H1 (cell line): Measurements from ENCODE around the gene RETSAT. TPM values are rescaled to one million over a fixed set of nuclear protein-coding genes. Genes with fewer than 3 reads are reported as not detected.

Source experiments
- CTCF ChIA-PET: fragments of 300-600 bp; sonication (Branson Sonifier 250); formaldehyde crosslinking; loops from one replicate; lab custom pipeline; 2021; ENCODE audit not compliant: partially characterized antibody; lab: Charles Lee
- POLR2A ChIA-PET: fragments of 300-600 bp; sonication (Branson Sonifier 250); formaldehyde crosslinking; loops from one replicate; lab custom pipeline; 2021; ENCODE audit warnings: inconsistent platforms; ENCODE audit not compliant: partially characterized antibody; lab: Charles Lee
- DNase-seq, 2 experiments: peaks; one replicate each; pipeline versions ENCODE4 v3.0.0 to v3.0.0-alpha.2; 2010 to 2022; ENCODE audit warnings: low spot score in 2 of 2, low read depth in 1 of 2, mixed read lengths in 1 of 2
- FAIRE-seq: peaks from 2 replicates; lab custom pipeline; 2011; peaks lifted over from hg19 to GRCh38; lab: Jason Lieb, UNC
- H2AFZ ChIP-seq: 2 replicates; pipeline ENCODE4 v1.8.1; 2012; ENCODE audit warnings: low read length, inconsistent platforms
- H2AK5ac ChIP-seq: 2 replicates; pipeline ENCODE4 v1.6.1; 2013; ENCODE audit warnings: low read depth, low read length
- H2BK120ac ChIP-seq: replicated peaks from 2 replicates; pipeline ENCODE3; 2013; ENCODE audit warnings: low read depth, low read length, inconsistent platforms
- H2BK12ac ChIP-seq: 2 replicates; pipeline ENCODE4 v1.6.1; 2013; ENCODE audit warnings: low read depth, low read length
- H2BK15ac ChIP-seq: 2 replicates; pipeline ENCODE4 v1.6.1; 2013; ENCODE audit warnings: low read length
- H2BK20ac ChIP-seq: 2 replicates; pipeline ENCODE4 v1.6.1; 2013; ENCODE audit warnings: low read length
- H2BK5ac ChIP-seq: 2 replicates; pipeline ENCODE4 v1.6.1; 2013; ENCODE audit warnings: low read depth, low read length
- H3K14ac ChIP-seq: 2 replicates; pipeline ENCODE4 v1.6.1; 2013; ENCODE audit warnings: inconsistent platforms; ENCODE audit not compliant: insufficient read length
- H3K18ac ChIP-seq: 2 replicates; pipeline ENCODE4 v1.6.1; 2013; ENCODE audit warnings: low read length; ENCODE audit errors: extremely low read depth
- H3K23ac ChIP-seq: 2 replicates; pipeline ENCODE4 v1.6.1; 2013; ENCODE audit warnings: inconsistent platforms; ENCODE audit not compliant: insufficient read length
- H3K23me2 ChIP-seq: 2 replicates; pipeline ENCODE4 v1.6.1; 2013; ENCODE audit warnings: low read depth, low read length
- H3K27ac ChIP-seq: 2 replicates; pipeline ENCODE4 v1.6.1; 2011; ENCODE audit warnings: low read depth, low read length, inconsistent platforms
- H3K27me3 ChIP-seq, 4 experiments: replicated peaks in 1 of 4; 1 replicate in 1 of 4; 2 replicates in 3 of 4; pipeline versions ENCODE4 v1.6.1 to v1.8.1; 2011 to 2013; ENCODE audit warnings: low read length in 3 of 4, mild to moderate bottlenecking in 3 of 4, inconsistent platforms in 2 of 4, mixed read lengths in 2 of 4, moderate library complexity in 1 of 4; ENCODE audit not compliant: control insufficient read depth in 3 of 4, insufficient read depth in 3 of 4; ENCODE audit errors: extremely low read depth in 1 of 4
- H3K36me3 ChIP-seq, 4 experiments: 2 replicates each; pipeline versions ENCODE4 v1.6.1 to v1.8.1; 2011 to 2013; ENCODE audit warnings: mild to moderate bottlenecking in 4 of 4, low read length in 3 of 4, moderate library complexity in 2 of 4, control low read depth in 1 of 4, inconsistent platforms in 1 of 4; ENCODE audit not compliant: insufficient read depth in 4 of 4, control insufficient read depth in 2 of 4
- H3K4ac ChIP-seq: replicated peaks from 2 replicates; pipeline ENCODE3; 2013; ENCODE audit warnings: low read length, low read depth, mixed read lengths, inconsistent platforms; ENCODE audit not compliant: insufficient read length
- H3K4me1 ChIP-seq, 4 experiments: replicated peaks in 1 of 4; 1 replicate in 1 of 4; 2 replicates in 3 of 4; pipeline versions ENCODE4 v1.6.1 to v1.8.1; 2011 to 2013; ENCODE audit warnings: low read length in 3 of 4, inconsistent platforms in 2 of 4, mixed read lengths in 1 of 4; ENCODE audit not compliant: insufficient read depth in 4 of 4, control insufficient read depth in 3 of 4
- H3K4me2 ChIP-seq, 2 experiments: 2 replicates each; pipeline versions ENCODE4 v1.6.1 to v1.8.1; 2011 to 2013; ENCODE audit warnings: low read depth in 2 of 2, low read length in 2 of 2, control low read depth in 1 of 2, inconsistent platforms in 1 of 2, mild to moderate bottlenecking in 1 of 2; ENCODE audit not compliant: insufficient read depth in 1 of 2
- H3K4me3 ChIP-seq, 4 experiments: fragments of 200-600, 300-600 bp in 1 of 4; sonication (generic), shearing (Covaris generic), sonication (Bioruptor Twin) in 1 of 4; 2 replicates each; pipeline versions ENCODE4 v1.5.1 to v1.8.1; 2011 to 2016; ENCODE audit warnings: low read length in 4 of 4, low read depth in 3 of 4, control low read depth in 2 of 4, inconsistent platforms in 2 of 4, mild to moderate bottlenecking in 2 of 4, mixed read lengths in 1 of 4, moderate library complexity in 1 of 4; ENCODE audit not compliant: insufficient read depth in 2 of 4; ENCODE audit errors: extremely low read depth in 1 of 4
- H3K56ac ChIP-seq: replicated peaks from 2 replicates; pipeline ENCODE3; 2013; ENCODE audit warnings: low read depth, mild to moderate bottlenecking, mixed read lengths, low read length, inconsistent platforms; ENCODE audit not compliant: insufficient read length
- H3K79me1 ChIP-seq: 2 replicates; pipeline ENCODE4 v1.6.1; 2013; ENCODE audit warnings: low read depth, low read length, control low read depth
- H3K79me2 ChIP-seq, 2 experiments: 2 replicates each; pipeline versions ENCODE4 v1.6.1 to v1.8.1; 2012 to 2013; ENCODE audit warnings: low read length in 2 of 2, mild to moderate bottlenecking in 2 of 2, inconsistent platforms in 1 of 2; ENCODE audit not compliant: insufficient read depth in 2 of 2, control insufficient read depth in 1 of 2
- H3K9ac ChIP-seq, 4 experiments: replicated peaks in 1 of 4; 1 replicate in 1 of 4; 2 replicates in 3 of 4; pipeline versions ENCODE4 v1.6.1 to v1.8.1; 2011 to 2013; ENCODE audit warnings: low read depth in 3 of 4, low read length in 3 of 4, control low read depth in 2 of 4, mild to moderate bottlenecking in 2 of 4, moderate library complexity in 2 of 4, inconsistent platforms in 1 of 4; ENCODE audit errors: extremely low read depth in 1 of 4
- H3K9me3 ChIP-seq, 2 experiments: 2 replicates each; pipeline versions ENCODE4 v1.6.1 to v1.8.1; 2012 to 2013; ENCODE audit warnings: mild to moderate bottlenecking in 2 of 2, moderate library complexity in 2 of 2, control low read depth in 1 of 2, inconsistent platforms in 1 of 2, low read depth in 1 of 2, low read length in 1 of 2, mixed read lengths in 1 of 2; ENCODE audit not compliant: insufficient read depth in 2 of 2
- H4K20me1 ChIP-seq, 2 experiments: replicated peaks in 1 of 2; 2 replicates each; pipeline versions ENCODE3 to v1.8.1; 2011 to 2013; ENCODE audit warnings: inconsistent platforms in 2 of 2, low read length in 2 of 2, mild to moderate bottlenecking in 1 of 2; ENCODE audit not compliant: insufficient read depth in 2 of 2, control insufficient read depth in 1 of 2
- H4K5ac ChIP-seq: 2 replicates; pipeline ENCODE4 v1.6.1; 2013; ENCODE audit warnings: low read length, low read depth, mixed read lengths, inconsistent platforms; ENCODE audit not compliant: insufficient read length
- H4K8ac ChIP-seq: 2 replicates; pipeline ENCODE4 v1.8.0; 2013; ENCODE audit warnings: mild to moderate bottlenecking, moderate library complexity, low read length, inconsistent platforms; ENCODE audit not compliant: insufficient read depth; ENCODE audit errors: extremely low read depth
- H4K91ac ChIP-seq: replicated peaks from 2 replicates; pipeline ENCODE3; 2013; ENCODE audit warnings: low read length, mixed read lengths, inconsistent platforms; ENCODE audit not compliant: insufficient read length
- CTBP2 ChIP-seq: IDR thresholded peaks from 2 replicates; pipeline ENCODE4 v1.7.0; 2011; ENCODE audit warnings: borderline replicate concordance, mild to moderate bottlenecking, moderate library complexity, mixed read lengths, low read length; ENCODE audit not compliant: insufficient read depth, insufficient read length
- TEAD4 ChIP-seq: IDR thresholded peaks from 2 replicates; pipeline ENCODE4 v1.6.1; 2012; ENCODE audit warnings: low read depth, low read length, inconsistent platforms, mixed read lengths
- WGBS, 2 experiments: shearing (Covaris generic) in 1 of 2; methylation state at CpG; one replicate each; pipeline versions ENCODE4 v1.1.6 to v1.1.7; 2013 to 2015; ENCODE audit warnings: low lambda C conversion rate in 2 of 2, mixed read lengths in 2 of 2, inconsistent platforms in 1 of 2, low coverage in 1 of 2, missing lambda C conversion rate in 1 of 2; ENCODE audit not compliant: insufficient replicate concordance in 2 of 2, insufficient coverage in 1 of 2, insufficient read length in 1 of 2; ENCODE audit errors: extremely low coverage in 1 of 2, missing lambda C conversion rate in 1 of 2; 5-methylcytosine and 5-hydroxymethylcytosine counted together
- polyA plus RNA-seq, 7 experiments: library from polyadenylated mRNA; depleted of rRNA in 3 of 7; stranded (reverse) in 5 of 7; unstranded in 2 of 7; fragments of >200 nt in 5 of 7; fragments of 200-250 nt in 2 of 7; gene quantifications; 1 replicate in 5 of 7; 2 replicates in 1 of 7; 4 replicates in 1 of 7; pipeline versions ENCODE4 v1.2.1 to v1.2.3, GENCODE V29; 2011 to 2013; ENCODE audit warnings: missing spikeins in 2 of 7, mixed read lengths in 2 of 7
- total RNA-seq: library from RNA; stranded (reverse); fragmentation: NEBNext Ultra II Directional; extraction: Animal tissue kit (Norgen Biotek cat#: 25700); gene quantifications from 2 replicates; pipeline ENCODE4 v1.2.1, GENCODE V29; 2021

RETSAT gene
- total and polyA plus RNA-seq, 2 of the 8 experiments (the other 6 are each of a cell fraction or from before 2014, with no cell fraction given) = 15.8 to 16.7 TPM

DNA sequence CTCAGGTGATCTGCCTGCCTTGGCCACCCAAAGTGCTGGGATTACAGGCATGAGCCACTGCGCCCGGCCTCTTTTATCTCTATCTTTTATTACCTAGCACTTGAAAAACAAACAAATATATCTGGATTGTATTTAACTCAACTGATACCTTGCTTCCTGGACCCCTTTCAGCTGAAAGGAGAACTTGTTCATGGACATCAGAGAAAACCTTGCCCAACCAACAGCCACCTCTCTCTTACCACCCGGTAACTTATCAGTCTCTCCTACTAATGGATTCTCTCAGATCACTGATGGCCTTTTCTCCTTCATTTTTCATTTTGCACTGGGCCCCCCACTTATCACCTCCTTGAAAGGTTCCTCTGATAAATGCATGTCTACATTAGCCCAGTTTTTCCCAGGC, 6.7 kb downstream of the RETSAT start:
- H2BK15ac ChIP-seq = no peak overlapping the region
- H3K9ac ChIP-seq = no peak overlapping the region
- no peak overlapping the region for H3K4me2 ChIP-seq
- H4K8ac ChIP-seq = no peak overlapping the region
- H2BK12ac ChIP-seq = no peak overlapping the region
- DNase-seq (no peak), FAIRE-seq (no peak)
- H2AFZ ChIP-seq = no peak overlapping the region
- H3K4ac ChIP-seq = no peak overlapping the region
- ChIA-PET CTCF (no interaction called here), POLR2A (interaction anchor here (1.1 to 1.7 kb wide), 2 partner anchors 72 to 198 kb away, joined by 4 to 5 read pairs; no protein-coding TSS in a partner anchor)
- no peak overlapping the region for H2BK20ac ChIP-seq
- no peak overlapping the region for H2AK5ac ChIP-seq
- no peaks in the 10 kb centered on the region for H3K79me2 ChIP-seq
- peaks cover 0 to 12% (median 0%) of the 10 kb centered on the region in 4 experiments; a peak in 2 of 8 replicates for H3K36me3 ChIP-seq
- H3K27ac ChIP-seq = no peak overlapping the region
- H3K27me3 ChIP-seq = no peaks in the 10 kb centered on the region
- no peak overlapping the region for H3K4me3 ChIP-seq
- 100% methylated on average over 3 of the region's 3 CpGs; no CpG with 5 or more reads in 1 of the 2 experiments for WGBS, 2 experiments
- H2BK120ac ChIP-seq = no peak overlapping the region
- H3K4me1 ChIP-seq = peaks cover 0 to 3% (median 0%) of the 10 kb centered on the region in 4 experiments; a peak in 1 of 7 replicates
- H3K18ac ChIP-seq = no peak overlapping the region
- no peak overlapping the region for H4K91ac ChIP-seq
- no peak overlapping the region for H2BK5ac ChIP-seq
- H3K14ac ChIP-seq = no peak overlapping the region
- H3K23me2 ChIP-seq = no peaks in the 10 kb centered on the region
- H3K56ac ChIP-seq = no peak overlapping the region
- no peaks in the 10 kb centered on the region for H3K79me1 ChIP-seq
- H4K5ac ChIP-seq = no peak overlapping the region
- no peak overlapping the region for H3K23ac ChIP-seq
- H3K9me3 ChIP-seq = no peaks in the 10 kb centered on the region
- no peaks in the 10 kb centered on the region for H4K20me1 ChIP-seq
- TF ChIP-seq TEAD4 = no peak
- no peak for TF ChIP-seq CTBP2
